Mucosa of descending colon (tissue), 3 donors: ENCODE results near the gene NCOA7. TPM values are rescaled to one million over a fixed set of nuclear protein-coding genes. Genes with fewer than 3 reads are reported as not detected.
"Not testable (repeated sequence)": the region's sequence is repeated elsewhere in the genome, so short reads cannot be mapped to it uniquely, and the experiment has no call there.

Experiments
- ATAC-seq: fragments of 200-7000 bp; cut with Tn5 transposase; one replicate; pipeline ENCODE4 v1.9.1; 2020; ENCODE audit warnings: mild to moderate bottlenecking, moderate library complexity
- DNase-seq, 3 donors: peaks; one replicate each; pipeline ENCODE4 v3.0.0-alpha.2; 2020
- H3K36me3 ChIP-seq: fragments of 200-600 bp; one replicate; pipeline ENCODE4 v1.8.0; 2021; ENCODE audit warnings: low read depth, mild to moderate bottlenecking
- H3K4me1 ChIP-seq: fragments of 200-600 bp; one replicate; pipeline ENCODE4 v1.8.0; 2021; ENCODE audit warnings: low read depth, mild to moderate bottlenecking
- H3K4me3 ChIP-seq: fragments of 200-600 bp; one replicate; pipeline ENCODE4 v1.8.0; 2021; ENCODE audit warnings: mild to moderate bottlenecking
- H3K9me3 ChIP-seq: fragments of 200-600 bp; one replicate; pipeline ENCODE4 v1.8.0; 2021; ENCODE audit warnings: mild to moderate bottlenecking
- intact Hi-C, 2 donors: fragments of 100-400 bp; cut with DNase I in 1 of 2; cut with micrococcal nuclease in 1 of 2; formaldehyde crosslinking; loops; one replicate each; pipeline versions ENCODE4 v1.11.0 to v1.11.1; 2022; cut with DNase I, micrococcal nuclease
- total RNA-seq, 3 donors: library from RNA; stranded (reverse); fragmentation: NEBNext Ultra II Directional in 2 of 3; extraction: Animal tissue kit (Norgen Biotek cat#: 25700) in 2 of 3; gene quantifications; one replicate each; pipeline versions ENCODE4 v1.2.1 to v1.2.4, GENCODE V29; 2021 to 2023
- TF ChIP-seq, protein P1 (sequence below): fragments of 200-600 bp; IDR thresholded peaks from one replicate; pipeline ENCODE4 v1.8.0; 2022; ENCODE audit warnings: antibody characterized with exemption, mild to moderate bottlenecking
- donor health status: DM: no; HTN: no; CAD: no; lungs with moderate emphysema.
- donor health status: DM: no; HTN: no; CAD: no.
- donor health status: DM: no; HTN: yes; CAD: no.

NCOA7 gene
- total RNA-seq, 3 donors from 2014 or later, result 28.9 to 54.0 (median 49.6) TPM

DNA sequence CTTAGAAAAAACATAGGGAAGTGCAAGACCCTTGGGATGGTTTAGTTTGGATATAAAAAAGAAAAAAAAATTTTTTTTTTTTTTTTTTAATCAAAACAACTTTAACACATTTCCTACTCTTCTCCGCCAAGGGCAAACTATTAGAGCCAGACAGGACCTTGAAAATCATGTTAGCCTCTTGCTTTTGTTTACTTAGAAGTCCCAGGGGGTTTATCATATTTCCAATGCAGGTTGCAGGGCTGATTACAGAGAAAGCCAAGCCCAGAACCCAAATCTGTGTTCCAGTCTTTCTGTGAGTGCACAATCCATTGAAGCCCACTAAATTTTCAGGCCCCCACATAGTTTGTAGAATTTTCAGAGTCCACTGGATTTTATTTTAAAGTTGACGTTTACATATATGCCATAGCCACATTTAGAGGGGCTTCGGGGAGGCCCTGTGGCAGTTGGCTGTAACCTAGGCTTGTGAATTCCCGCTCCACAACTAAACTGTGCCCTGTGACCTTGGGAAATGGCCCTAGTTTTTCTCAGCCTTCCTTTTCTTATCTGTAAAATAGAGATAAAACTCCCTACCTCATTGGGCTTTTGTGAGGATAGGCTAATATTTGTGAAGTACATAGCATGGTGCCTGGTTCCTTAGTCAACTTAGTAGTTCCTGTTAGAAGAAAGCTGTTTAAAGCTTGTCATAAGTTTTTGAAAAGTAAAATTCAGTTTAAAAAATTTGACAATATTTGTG, 55.7 kb downstream of the NCOA7 start:
- Histone ChIP-seq H3K9me3 (no peaks in the 10 kb centered on the region), H3K36me3 (no peaks in the 10 kb centered on the region), H3K4me1 (no peaks in the 10 kb centered on the region), H3K4me3 (no peak overlapping the region)
- intact Hi-C loops, result no loop called here
- TF ChIP-seq, protein P1, sequence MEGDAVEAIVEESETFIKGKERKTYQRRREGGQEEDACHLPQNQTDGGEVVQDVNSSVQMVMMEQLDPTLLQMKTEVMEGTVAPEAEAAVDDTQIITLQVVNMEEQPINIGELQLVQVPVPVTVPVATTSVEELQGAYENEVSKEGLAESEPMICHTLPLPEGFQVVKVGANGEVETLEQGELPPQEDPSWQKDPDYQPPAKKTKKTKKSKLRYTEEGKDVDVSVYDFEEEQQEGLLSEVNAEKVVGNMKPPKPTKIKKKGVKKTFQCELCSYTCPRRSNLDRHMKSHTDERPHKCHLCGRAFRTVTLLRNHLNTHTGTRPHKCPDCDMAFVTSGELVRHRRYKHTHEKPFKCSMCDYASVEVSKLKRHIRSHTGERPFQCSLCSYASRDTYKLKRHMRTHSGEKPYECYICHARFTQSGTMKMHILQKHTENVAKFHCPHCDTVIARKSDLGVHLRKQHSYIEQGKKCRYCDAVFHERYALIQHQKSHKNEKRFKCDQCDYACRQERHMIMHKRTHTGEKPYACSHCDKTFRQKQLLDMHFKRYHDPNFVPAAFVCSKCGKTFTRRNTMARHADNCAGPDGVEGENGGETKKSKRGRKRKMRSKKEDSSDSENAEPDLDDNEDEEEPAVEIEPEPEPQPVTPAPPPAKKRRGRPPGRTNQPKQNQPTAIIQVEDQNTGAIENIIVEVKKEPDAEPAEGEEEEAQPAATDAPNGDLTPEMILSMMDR, result no peak
- ATAC-seq (no peak), DNase-seq (no peak)

DNA sequence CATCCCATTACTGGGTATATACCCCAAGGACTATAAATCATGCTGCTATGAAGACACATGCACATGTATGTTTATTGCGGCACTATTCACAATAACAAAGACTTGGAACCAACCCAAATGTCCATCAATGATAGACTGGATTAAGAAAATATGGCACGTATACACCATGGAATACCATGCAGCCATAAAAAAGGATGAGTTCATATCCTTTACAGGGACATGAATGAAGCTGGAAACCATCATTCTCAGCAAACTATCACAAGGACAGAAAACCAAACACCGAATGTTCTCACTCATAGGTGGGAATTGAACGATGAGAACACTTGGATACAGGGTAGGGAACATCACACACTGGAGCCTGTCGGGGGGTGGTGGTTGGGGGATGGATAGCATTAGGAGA, 57.5 kb downstream of the NCOA7 start:
- intact Hi-C loops, H3K4me3 ChIP-seq, H3K4me1 ChIP-seq, H3K36me3 ChIP-seq, H3K9me3 ChIP-seq, ATAC-seq, DNase-seq: not testable (repeated sequence)

DNA sequence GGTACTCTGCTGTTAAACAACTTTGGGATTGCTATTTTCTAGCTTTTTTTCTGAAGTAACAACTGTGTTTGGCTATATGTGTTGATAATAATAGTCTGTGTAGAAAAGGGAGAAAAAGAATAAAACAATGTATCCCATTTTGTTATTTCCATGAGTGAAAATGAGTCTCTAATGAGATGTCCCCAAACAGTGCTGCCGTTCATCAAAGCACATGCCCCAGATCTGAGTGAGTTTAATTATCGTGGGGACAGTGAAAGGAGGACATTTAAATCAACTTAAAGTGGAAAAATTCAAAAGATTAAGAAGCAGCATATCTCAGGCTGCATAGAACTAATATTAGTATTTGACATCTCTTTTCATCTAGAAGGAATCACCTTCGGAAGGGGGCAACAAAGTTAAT, 59.6 kb downstream of the NCOA7 start:
- Histone ChIP-seq H3K9me3 (no peaks in the 10 kb centered on the region), H3K4me3 (no peak overlapping the region), H3K4me1 (no peaks in the 10 kb centered on the region), H3K36me3 (no peaks in the 10 kb centered on the region)
- intact Hi-C loops, result no loop called here
- no peak for ATAC-seq
- no peak for DNase-seq
- TF ChIP-seq, protein P1, result no peak

DNA sequence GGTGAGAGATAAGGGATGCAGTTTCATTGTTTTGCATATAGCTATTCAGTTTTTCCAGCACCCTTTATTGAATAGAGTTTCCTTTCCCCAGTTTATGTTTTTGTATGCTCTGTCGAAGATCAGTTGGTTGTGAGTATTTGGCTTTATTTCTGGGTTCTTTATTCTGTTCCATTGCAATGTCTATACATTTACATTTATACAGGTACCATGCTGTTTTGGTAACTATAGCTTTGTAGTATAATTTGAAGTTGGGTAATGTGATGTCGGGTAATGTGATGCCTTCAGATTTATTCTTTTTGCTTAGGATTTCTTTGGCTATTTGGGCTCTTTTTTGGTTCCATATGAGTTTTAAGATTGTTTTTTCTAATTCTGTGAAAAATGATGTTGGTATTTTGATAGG, 61.8 kb downstream of the NCOA7 start:
- intact Hi-C loops, result no loop called here
- no peak overlapping the region for H3K4me3 ChIP-seq
- H3K9me3 ChIP-seq, result no peaks in the 10 kb centered on the region
- no peak for ATAC-seq
- no peak for DNase-seq
- no peaks in the 10 kb centered on the region for H3K36me3 ChIP-seq
- TF ChIP-seq, protein P1, result no peak
- no peaks in the 10 kb centered on the region for H3K4me1 ChIP-seq

DNA sequence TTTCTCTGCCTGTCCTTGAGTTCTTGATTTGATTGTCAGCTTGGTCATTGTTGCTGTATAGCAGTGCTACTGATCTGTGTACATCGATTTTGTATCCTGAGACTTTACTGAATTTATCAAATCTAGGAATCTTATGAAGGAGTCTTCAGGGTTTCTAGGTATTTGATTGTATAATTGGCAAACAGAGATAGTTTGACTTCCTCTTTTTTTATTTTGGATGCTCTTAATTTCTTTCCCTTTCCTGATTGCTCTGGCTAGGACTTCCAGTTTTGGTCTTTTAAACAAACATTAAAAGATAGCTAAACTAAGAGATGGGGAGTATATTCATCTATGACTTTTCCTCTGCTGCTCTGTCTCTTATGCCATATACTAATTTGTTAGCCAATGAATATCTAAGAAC, 62.4 kb downstream of the NCOA7 start:
- DNase-seq (no peak), ATAC-seq (no peak)
- no peaks in the 10 kb centered on the region for H3K4me1 ChIP-seq
- no peaks in the 10 kb centered on the region for H3K36me3 ChIP-seq
- TF ChIP-seq, protein P1, result no peak
- intact Hi-C loops, result no loop called here
- H3K9me3 ChIP-seq, result no peaks in the 10 kb centered on the region
- no peak overlapping the region for H3K4me3 ChIP-seq

DNA sequence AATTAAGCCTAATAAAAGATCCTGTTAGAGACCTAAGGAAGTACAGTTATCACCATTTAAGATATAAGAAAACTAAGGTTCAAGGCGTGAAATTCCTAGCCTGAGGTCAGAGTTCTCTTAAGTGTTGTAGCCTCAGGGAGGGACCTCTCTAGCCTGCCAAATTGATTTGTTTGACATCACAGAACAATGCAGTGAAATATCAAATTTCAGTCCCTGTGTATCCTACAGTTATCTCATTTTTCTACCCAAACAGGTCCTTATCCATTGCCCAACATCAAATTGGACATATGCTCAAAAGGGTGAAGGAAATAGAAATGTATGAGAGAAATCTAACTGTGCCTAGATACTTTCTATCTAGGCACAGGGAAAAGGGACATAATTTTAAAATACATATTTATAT, 63.0 kb downstream of the NCOA7 start:
- intact Hi-C loops, result no loop called here
- Histone ChIP-seq H3K9me3 (no peaks in the 10 kb centered on the region), H3K4me3 (no peak overlapping the region), H3K36me3 (no peaks in the 10 kb centered on the region), H3K4me1 (no peaks in the 10 kb centered on the region)
- TF ChIP-seq, protein P1, result no peak
- DNase-seq (no peak), ATAC-seq (no peak)
